PC-3 (cell line): Measurements from ENCODE around the gene SALL2.

Experiments used
- EZH2 ChIP-seq: fragments of 300-600 bp; sonication (generic); IDR thresholded peaks from one replicate; pipeline ENCODE4 v1.6.1; 2017; ENCODE audit warnings: antibody characterized with exemption, mild to moderate bottlenecking, low read length; ENCODE audit not compliant: unreplicated experiment
- EZH2phosphoT487 ChIP-seq: fragments of 300-600 bp; sonication (generic); IDR thresholded peaks from 2 replicates; pipeline ENCODE4 v1.6.1; 2018; ENCODE audit warnings: mild to moderate bottlenecking, antibody characterized with exemption, low read length, borderline replicate concordance
- TF ChIP-seq, protein P1 (sequence below): fragments of 300-600 bp; sonication (generic); conservative IDR thresholded peaks from 2 replicates; pipeline ENCODE4 v1.5.1; 2017; ENCODE audit warnings: antibody characterized with exemption, low read depth, mild to moderate bottlenecking, low read length

DNA sequence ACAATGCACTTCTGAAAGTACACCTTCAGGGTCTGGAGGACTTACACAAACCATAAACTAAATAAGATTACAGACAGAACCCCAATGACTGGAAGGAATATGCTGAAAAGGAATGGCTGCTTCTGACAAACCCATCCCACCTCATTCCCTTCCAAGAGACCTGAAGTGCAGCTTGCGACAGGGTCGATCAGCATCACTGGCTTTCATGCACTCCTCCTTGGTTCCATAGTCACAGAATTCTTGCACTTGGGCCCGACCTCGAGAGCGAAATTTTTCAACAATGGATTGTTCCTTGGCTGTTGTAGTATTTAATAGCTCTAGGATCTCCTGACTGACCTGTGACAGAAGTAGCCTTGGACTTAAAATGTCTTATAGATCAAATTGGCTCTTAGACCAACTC is 24.6 kb downstream of the SALL2 start:
- TF ChIP-seq, protein P1, sequence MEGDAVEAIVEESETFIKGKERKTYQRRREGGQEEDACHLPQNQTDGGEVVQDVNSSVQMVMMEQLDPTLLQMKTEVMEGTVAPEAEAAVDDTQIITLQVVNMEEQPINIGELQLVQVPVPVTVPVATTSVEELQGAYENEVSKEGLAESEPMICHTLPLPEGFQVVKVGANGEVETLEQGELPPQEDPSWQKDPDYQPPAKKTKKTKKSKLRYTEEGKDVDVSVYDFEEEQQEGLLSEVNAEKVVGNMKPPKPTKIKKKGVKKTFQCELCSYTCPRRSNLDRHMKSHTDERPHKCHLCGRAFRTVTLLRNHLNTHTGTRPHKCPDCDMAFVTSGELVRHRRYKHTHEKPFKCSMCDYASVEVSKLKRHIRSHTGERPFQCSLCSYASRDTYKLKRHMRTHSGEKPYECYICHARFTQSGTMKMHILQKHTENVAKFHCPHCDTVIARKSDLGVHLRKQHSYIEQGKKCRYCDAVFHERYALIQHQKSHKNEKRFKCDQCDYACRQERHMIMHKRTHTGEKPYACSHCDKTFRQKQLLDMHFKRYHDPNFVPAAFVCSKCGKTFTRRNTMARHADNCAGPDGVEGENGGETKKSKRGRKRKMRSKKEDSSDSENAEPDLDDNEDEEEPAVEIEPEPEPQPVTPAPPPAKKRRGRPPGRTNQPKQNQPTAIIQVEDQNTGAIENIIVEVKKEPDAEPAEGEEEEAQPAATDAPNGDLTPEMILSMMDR, result no peak
- TF ChIP-seq EZH2 (no peak), EZH2phosphoT487 (no peak)
